Gastrocnemius medialis (tissue), 4 donors: ENCODE measurements around the gene FGF2.

Experiments
- CTCF ChIP-seq, 5 experiments: fragments of 450-650 bp in 3 of 5; fragments of 200-600 bp in 2 of 5; sonication (generic) in 2 of 5; IDR thresholded peaks in 4 of 5; conservative IDR thresholded peaks in 1 of 5; 1 replicate in 4 of 5; 2 replicates in 1 of 5; pipeline ENCODE4 v1.5.1; 2016 to 2019; ENCODE audit warnings: antibody characterized with exemption in 5 of 5, mild to moderate bottlenecking in 3 of 5, moderate library complexity in 3 of 5
- POLR2A ChIP-seq, 2 donors: fragments of 450-650 bp; IDR thresholded peaks; one replicate each; pipeline ENCODE4 v1.6.1; 2017; ENCODE audit warnings: antibody characterized with exemption in 2 of 2, mild to moderate bottlenecking in 2 of 2, moderate library complexity in 2 of 2

GRCh38 chr4:122898370-122899150 is 71.9 kb downstream of the FGF2 start:
- TF ChIP-seq CTCF (IDR thresholded peaks at IDR 0.05 in 4 of 5, conservative IDR thresholded peaks at IDR 0.05 in 1 of 5) (no peak), POLR2A (IDR thresholded peaks at IDR 0.05) (no peak)
